GM12878 (cell line): Measurements from ENCODE around the gene SAP30L. TPM values are rescaled to one million over a fixed set of nuclear protein-coding genes. Genes with fewer than 3 reads are reported as not detected.

Experiments used
- ATAC-seq: fragments of 200-7000 bp; cut with Tn5 transposase; 3 replicates; pipeline ENCODE4 v1.9.1; 2020; ENCODE audit warnings: mild to moderate bottlenecking, moderate library complexity
- BruUV-seq: library from RNA; stranded (reverse); fragments of 400-500 nt; replicated peaks from 2 replicates; lab custom pipeline; 2021; lab: Mats Ljungman, UMichigan
- CTCF ChIA-PET: fragments of 300-600 bp; sonication (Branson Sonifier 250); formaldehyde crosslinking; extraction: SDS; loops from one replicate; lab custom pipeline; 2021; ENCODE audit warnings: inconsistent platforms; lab: Yijun Ruan, JAX
- POLR2A ChIA-PET: fragments of 350-600 bp; formaldehyde crosslinking; extraction: SDS; loops from one replicate; lab custom pipeline; 2021; ENCODE audit warnings: inconsistent platforms; lab: Charles Lee
- RAD21 ChIA-PET: fragments of 300-600 bp; sonication (Branson Sonifier 250); formaldehyde crosslinking; loops from one replicate; lab custom pipeline; 2023; ENCODE audit warnings: antibody characterized with exemption; ENCODE audit not compliant: unreplicated experiment; lab: Charles Lee
- SMC1A ChIA-PET: fragments of 300-600 bp; sonication (Branson Sonifier 250); formaldehyde crosslinking; loops from one replicate; lab custom pipeline; 2023; ENCODE audit not compliant: unreplicated experiment, uncharacterized antibody; lab: Charles Lee
- DNase-seq: peaks from one replicate; pipeline ENCODE4 v3.0.0-alpha.2; 2011; ENCODE audit warnings: low read depth, low spot score
- FAIRE-seq: peaks from 3 replicates; lab custom pipeline; 2011; peaks lifted over from hg19 to GRCh38; lab: Jason Lieb, UNC
- H2AFZ ChIP-seq: 2 replicates; pipeline ENCODE4 v1.6.0; 2011; ENCODE audit warnings: low read depth, low read length, control low read depth; ENCODE audit not compliant: control insufficient read depth
- H3K27ac ChIP-seq: 2 replicates; pipeline ENCODE4 v1.5.1; 2011; ENCODE audit warnings: control low read depth; ENCODE audit not compliant: control insufficient read depth, insufficient read depth
- H3K27me3 ChIP-seq, 2 experiments: replicated peaks in 1 of 2; 2 replicates each; pipeline versions ENCODE4 v1.6.0 to v1.6.1; 2011; ENCODE audit warnings: low read length in 1 of 2; ENCODE audit not compliant: control insufficient read depth in 2 of 2, insufficient read depth in 2 of 2
- H3K36me3 ChIP-seq, 2 experiments: 2 replicates each; pipeline ENCODE4 v1.5.1; 2011; ENCODE audit warnings: low read length in 1 of 2; ENCODE audit not compliant: control insufficient read depth in 2 of 2, insufficient read depth in 2 of 2
- H3K4me1 ChIP-seq: 2 replicates; pipeline ENCODE4 v1.6.1; 2011; ENCODE audit warnings: mild to moderate bottlenecking, low read length, moderate library complexity, mixed read lengths; ENCODE audit not compliant: control insufficient read depth, insufficient read depth
- H3K4me2 ChIP-seq: 2 replicates; pipeline ENCODE4 v1.6.0; 2011; ENCODE audit warnings: control low read depth; ENCODE audit not compliant: control insufficient read depth, insufficient read depth
- H3K4me3 ChIP-seq: fragments of 200-600 bp; sonication (generic); 2 replicates; pipeline ENCODE4 v1.5.1; 2016
- H3K79me2 ChIP-seq: 2 replicates; pipeline ENCODE4 v1.6.0; 2011; ENCODE audit warnings: low read length; ENCODE audit not compliant: control insufficient read depth, insufficient read depth
- H3K9ac ChIP-seq: 2 replicates; pipeline ENCODE4 v1.8.0; 2011; ENCODE audit warnings: low read length, control low read depth, mixed read lengths; ENCODE audit not compliant: control insufficient read depth, insufficient read depth
- H3K9me3 ChIP-seq: replicated peaks from 3 replicates; pipeline ENCODE4 v1.5.1; 2011; ENCODE audit warnings: mild to moderate bottlenecking, low read length; ENCODE audit not compliant: control insufficient read depth, insufficient read depth
- H4K20me1 ChIP-seq: 2 replicates; pipeline ENCODE4 v1.6.0; 2011; ENCODE audit not compliant: control insufficient read depth, insufficient read depth
- BHLHE40 ChIP-seq, 2 experiments: fragments of 450-650 bp in 1 of 2; IDR thresholded peaks; 2 replicates each; pipeline ENCODE4 v1.6.1; 2011 to 2017; ENCODE audit warnings: low read depth in 2 of 2, borderline replicate concordance in 1 of 2, improper control_type of control experiment in 1 of 2, low read length in 1 of 2, mild to moderate bottlenecking in 1 of 2
- CREM ChIP-seq: IDR thresholded peaks from 2 replicates; pipeline ENCODE4 v1.6.1; 2014; ENCODE audit warnings: antibody characterized with exemption, low read depth
- GATAD2B ChIP-seq: fragments of 450-650 bp; conservative IDR thresholded peaks from 2 replicates; pipeline ENCODE4 v1.6.1; 2017; ENCODE audit warnings: low read depth, mild to moderate bottlenecking, moderate library complexity
- KLF5 ChIP-seq: fragments of 450-650 bp; IDR thresholded peaks from 2 replicates; pipeline ENCODE4 v1.6.1; 2014; ENCODE audit warnings: mild to moderate bottlenecking; ENCODE audit not compliant: partially characterized antibody
- MXI1 ChIP-seq: fragments of 150-350 bp; IDR thresholded peaks from 2 replicates; pipeline ENCODE4 v1.6.1; 2011; ENCODE audit warnings: low read depth, mild to moderate bottlenecking, inconsistent platforms, low read length, improper control_type of control experiment
- PBX3 ChIP-seq: IDR thresholded peaks from 2 replicates; pipeline ENCODE4 v1.6.1; 2011; ENCODE audit warnings: mild to moderate bottlenecking, low read depth, low read length, moderate library complexity; ENCODE audit not compliant: insufficient replicate concordance
- POU2F2 ChIP-seq: IDR thresholded peaks from 3 replicates; pipeline ENCODE4 v1.6.1; 2011; ENCODE audit warnings: low read depth, mild to moderate bottlenecking, low read length, borderline replicate concordance
- RBBP5 ChIP-seq: fragments of 200-600 bp; sonication (generic); conservative IDR thresholded peaks from 2 replicates; pipeline ENCODE4 v1.6.1; 2016
- STAT3 ChIP-seq: IDR thresholded peaks from 2 replicates; pipeline ENCODE4 v1.6.1; 2011; ENCODE audit warnings: low read depth, low read length, improper control_type of control experiment
- TCF7 ChIP-seq: IDR thresholded peaks from 2 replicates; pipeline ENCODE4 v1.6.1; 2014; ENCODE audit warnings: antibody characterized with exemption, borderline replicate concordance
- USF2 ChIP-seq: IDR thresholded peaks from 2 replicates; pipeline ENCODE4 v1.6.1; 2011; ENCODE audit warnings: low read depth, low read length, improper control_type of control experiment, borderline replicate concordance
- ZBTB40 ChIP-seq: fragments of 450-650 bp; IDR thresholded peaks from 2 replicates; pipeline ENCODE4 v1.6.1; 2016; ENCODE audit warnings: mild to moderate bottlenecking, moderate library complexity, borderline replicate concordance
- ZZZ3 ChIP-seq: IDR thresholded peaks from 2 replicates; pipeline ENCODE4 v1.6.1; 2011; ENCODE audit warnings: low read depth; ENCODE audit not compliant: control insufficient read depth, insufficient read length
- WGBS: methylation state at CpG from one replicate; pipeline ENCODE4 v1.1.6; 2016; ENCODE audit warnings: low lambda C conversion rate; ENCODE audit not compliant: insufficient replicate concordance, insufficient coverage; ENCODE audit errors: missing lambda C conversion rate; 5-methylcytosine and 5-hydroxymethylcytosine counted together
- in situ Hi-C: fragments of 300-500 bp; cut with MboI; formaldehyde crosslinking; loops from 9 replicates; pipeline ENCODE4 v1.14.3; 2018; ENCODE audit warnings: mixed read lengths
- intact Hi-C: fragments of 100-400 bp; cut with micrococcal nuclease; formaldehyde crosslinking; loops from one replicate; pipeline ENCODE4 v1.14.2; 2022; ENCODE audit not compliant: unreplicated experiment
- polyA plus RNA-seq, 11 experiments: library from polyadenylated mRNA; depleted of rRNA in 4 of 11; unstranded in 6 of 11; stranded (reverse) in 5 of 11; fragments of >200 nt; fragmentation: Nextera tagmentation in 4 of 11; fragmentation: Illumina TruSeq in 1 of 11; extraction: Ambion mirVana in 4 of 11; extraction: Trizol in 1 of 11; gene quantifications; 1 replicate in 1 of 11; 2 replicates in 10 of 11; pipeline versions ENCODE4 v1.2.1 to v1.2.3, GENCODE V29; 2011 to 2016; ENCODE audit warnings: inconsistent platforms in 2 of 11, missing spikeins in 2 of 11, low read depth in 1 of 11
- total RNA-seq, 4 experiments: library from RNA; depleted of rRNA in 3 of 4; stranded (reverse); fragments of >200 nt in 3 of 4; fragmentation: Illumina TruSeq in 1 of 4; extraction: Trizol in 1 of 4; gene quantifications; 2 replicates each; pipeline versions ENCODE4 v1.2.1 to v1.2.3, GENCODE V29; 2013 to 2021
- TF ChIP-seq, protein P1 (sequence below): IDR thresholded peaks from 2 replicates; pipeline ENCODE4 v1.6.1; 2012; ENCODE audit warnings: low read length, inconsistent platforms
- TF ChIP-seq, protein P2 (sequence below): IDR thresholded peaks from 2 replicates; pipeline ENCODE4 v1.6.1; 2011; ENCODE audit warnings: low read depth, mild to moderate bottlenecking, low read length, moderate library complexity, borderline replicate concordance; ENCODE audit errors: extremely low read depth

Gene SAP30L
- total and polyA plus RNA-seq, 10 of the 15 experiments (the other 5 are each of a cell fraction or from before 2014, with no cell fraction given) = 2.4 to 36.8 (median 15.7) TPM

DNA sequence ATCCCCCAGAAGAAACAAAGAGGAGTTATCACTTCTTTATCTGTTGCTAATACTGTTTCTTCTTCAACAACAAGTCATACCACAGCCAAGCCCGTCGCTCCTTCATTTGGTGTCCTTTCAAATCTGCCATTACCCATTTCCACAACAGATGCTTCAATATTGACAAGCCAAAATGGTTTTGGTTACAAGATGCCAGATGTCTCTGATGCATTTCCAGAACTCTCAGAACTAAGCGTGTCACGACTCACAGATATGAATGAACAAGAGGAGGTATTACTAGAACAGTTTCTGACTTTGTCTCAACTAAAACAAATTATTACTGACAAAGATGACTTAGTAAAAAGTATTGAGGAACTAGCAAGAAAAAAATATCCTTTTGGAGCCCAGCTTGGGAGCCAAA is 48.2 kb downstream of the SAP30L start:
- TF ChIP-seq POU2F2 = no peak
- no peak for TF ChIP-seq CREM
- no peak for TF ChIP-seq KLF5
- TF ChIP-seq MXI1 = no peak
- TF ChIP-seq PBX3 = no peak
- no peak for TF ChIP-seq STAT3
- TF ChIP-seq ZBTB40 = no peak
- TF ChIP-seq BHLHE40 (IDR thresholded peaks at IDR 0.05; ENCODE audit: borderline replicate concordance in 1 of 2, low read depth in 2 of 2, low read length in 1 of 2) = no peak
- TF ChIP-seq ZZZ3 = no peak
- TF ChIP-seq, protein P1, sequence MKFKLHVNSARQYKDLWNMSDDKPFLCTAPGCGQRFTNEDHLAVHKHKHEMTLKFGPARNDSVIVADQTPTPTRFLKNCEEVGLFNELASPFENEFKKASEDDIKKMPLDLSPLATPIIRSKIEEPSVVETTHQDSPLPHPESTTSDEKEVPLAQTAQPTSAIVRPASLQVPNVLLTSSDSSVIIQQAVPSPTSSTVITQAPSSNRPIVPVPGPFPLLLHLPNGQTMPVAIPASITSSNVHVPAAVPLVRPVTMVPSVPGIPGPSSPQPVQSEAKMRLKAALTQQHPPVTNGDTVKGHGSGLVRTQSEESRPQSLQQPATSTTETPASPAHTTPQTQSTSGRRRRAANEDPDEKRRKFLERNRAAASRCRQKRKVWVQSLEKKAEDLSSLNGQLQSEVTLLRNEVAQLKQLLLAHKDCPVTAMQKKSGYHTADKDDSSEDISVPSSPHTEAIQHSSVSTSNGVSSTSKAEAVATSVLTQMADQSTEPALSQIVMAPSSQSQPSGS = no peak
- TF ChIP-seq USF2 = no peak
- TF ChIP-seq TCF7 = no peak
- no peak for TF ChIP-seq RBBP5
- no peak for TF ChIP-seq GATAD2B
- TF ChIP-seq, protein P2, sequence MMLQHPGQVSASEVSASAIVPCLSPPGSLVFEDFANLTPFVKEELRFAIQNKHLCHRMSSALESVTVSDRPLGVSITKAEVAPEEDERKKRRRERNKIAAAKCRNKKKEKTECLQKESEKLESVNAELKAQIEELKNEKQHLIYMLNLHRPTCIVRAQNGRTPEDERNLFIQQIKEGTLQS = no peak
- TF ChIP-seq, all 136 proteins: peak for 0
- no TSS peak for BruUV-seq
- Histone ChIP-seq H3K9me3 (no peaks in the 10 kb centered on the region), H3K4me3 (no peak overlapping the region), H3K27me3 (no peaks in the 10 kb centered on the region), H3K36me3 (no peaks in the 10 kb centered on the region), H4K20me1 (no peaks in the 10 kb centered on the region), H2AFZ (no peak overlapping the region; the same call in 1 of the 2 replicates), H3K4me1 (no peaks in the 10 kb centered on the region; the same call in 1 of the 2 replicates), H3K4me2 (no peak overlapping the region), H3K79me2 (no peaks in the 10 kb centered on the region), H3K9ac (no peak overlapping the region), H3K27ac (no peak overlapping the region)
- in situ Hi-C loops (no loop called here), intact Hi-C loops (no loop called here)
- ChIA-PET CTCF (interaction anchor here (2.1 kb wide), 1 partner anchor 27 kb away, joined by 11 read pairs; no protein-coding TSS in a partner anchor), POLR2A (interaction anchor here (0.7 kb wide), 1 partner anchor 9 kb away, joined by 4 read pairs; no protein-coding TSS in a partner anchor), RAD21 (interaction anchor here (0.9 kb wide), 2 partner anchors 10 to 28 kb away, joined by 3 read pairs; no protein-coding TSS in a partner anchor), SMC1A (interaction anchor here (1.0 to 1.2 kb wide), 2 partner anchors 9 to 25 kb away, joined by 6 to 7 read pairs; no protein-coding TSS in a partner anchor)
- DNase-seq = no peak
- no peak for ATAC-seq
- 33% methylated on average over 4 of the region's 4 CpGs for WGBS
- no peak for FAIRE-seq
